ENCODE measurements around the gene MMS19. TPM values are rescaled to one million over a fixed set of nuclear protein-coding genes. Genes with fewer than 3 reads are reported as not detected.

The MMS19 gene
- total RNA-seq, 2 donors from 2014 or later, result 44.6 to 60.0 TPM

GRCh38 chr10:97463363-97464132, 34.7 kb downstream of the MMS19 start:
- peak overlapping the region in 2 of 4 donors; percentile 7 to 21 for H3K27ac ChIP-seq
- H3K27me3 ChIP-seq, result no peaks in the 10 kb centered on the region
- TF ChIP-seq POLR2A (IDR thresholded peaks at IDR 0.05), result no peak
- TF ChIP-seq CTCF (IDR thresholded peaks at IDR 0.05), result peak; percentile 69 to 93 (median 90)
- no peak overlapping the region for H3K4me3 ChIP-seq
- peaks cover 5 to 53% of the 10 kb centered on the region in 2 donors for H3K36me3 ChIP-seq (replicated peaks in 1 of 2; ENCODE audit: insufficient read depth in 1 of 2, low read depth in 2 of 2)
- no peaks in the 10 kb centered on the region for H3K9me3 ChIP-seq
- WGBS, 2 donors, result 67 to 68% methylated on average over 4 of the region's 4 CpGs
- peaks cover 8% of the 10 kb centered on the region for H3K4me1 ChIP-seq
- ATAC-seq (peak; percentile 92), DNase-seq (peak; percentile 62 to 78 (median 68))
- intact Hi-C loops (cut with DNase I), result no loop called here

GRCh38 chr10:97462309-97462708, 35.9 kb downstream of the MMS19 start:
- intact Hi-C loops (cut with DNase I), result no loop called here
- Histone ChIP-seq H3K27ac (no peak overlapping the region), H3K9me3 (no peaks in the 10 kb centered on the region), H3K27me3 (no peaks in the 10 kb centered on the region), H3K4me3 (no peak overlapping the region), H3K4me1 (peaks cover 8% of the 10 kb centered on the region), H3K36me3 (replicated peaks in 1 of 2; ENCODE audit: insufficient read depth in 1 of 2, low read depth in 2 of 2) (peaks cover 5 to 55% of the 10 kb centered on the region in 2 donors)
- no peak for ATAC-seq
- 83 to 85% methylated on average over 2 of the region's 2 CpGs for WGBS, 2 donors
- no peak for DNase-seq
- TF ChIP-seq CTCF (IDR thresholded peaks at IDR 0.05) (no peak), POLR2A (IDR thresholded peaks at IDR 0.05) (no peak)

- 81 to 86% methylated on average over 4 to 7 of the region's 7 CpGs for whole genome bisulfite sequencing, 2 donors
- ATAC-seq (no peak), DNase-seq (no peak)
- Histone ChIP-seq H3K9me3 (no peaks in the 10 kb centered on the region), H3K27me3 (no peaks in the 10 kb centered on the region), H3K36me3 (replicated peaks in 1 of 2; ENCODE audit: insufficient read depth in 1 of 2, low read depth in 2 of 2) (peaks cover 5 to 48% of the 10 kb centered on the region in 2 donors), H3K4me3 (no peak overlapping the region), H3K27ac (no peak overlapping the region), H3K4me1 (peaks cover 12% of the 10 kb centered on the region)
- intact Hi-C loops (cut with DNase I), result no loop called here
- no peak for TF ChIP-seq POLR2A (IDR thresholded peaks at IDR 0.05)
- TF ChIP-seq CTCF (IDR thresholded peaks at IDR 0.05), result no peak
Measured at GRCh38 chr10:97459933-97460332, 38.3 kb downstream of the MMS19 start.

GRCh38 chr10:97459111-97459510, 39.1 kb downstream of the MMS19 start:
- no peak overlapping the region for H3K27ac ChIP-seq
- H3K9me3 ChIP-seq, result no peaks in the 10 kb centered on the region
- no peak for ATAC-seq
- H3K27me3 ChIP-seq, result no peaks in the 10 kb centered on the region
- intact Hi-C loops (cut with DNase I), result no loop called here
- TF ChIP-seq CTCF (IDR thresholded peaks at IDR 0.05) (no peak), POLR2A (IDR thresholded peaks at IDR 0.05) (no peak)
- peaks cover 15% of the 10 kb centered on the region for H3K4me1 ChIP-seq
- H3K36me3 ChIP-seq (replicated peaks in 1 of 2; ENCODE audit: insufficient read depth in 1 of 2, low read depth in 2 of 2), result peaks cover 5 to 48% of the 10 kb centered on the region in 2 donors
- 86 to 97% methylated on average over 5 to 7 of the region's 7 CpGs for WGBS, 2 donors
- DNase-seq, result no peak
- H3K4me3 ChIP-seq, result no peak overlapping the region

- no peak for ATAC-seq
- WGBS, 2 donors, result 78 to 100% methylated on average over 1 to 3 of the region's 3 CpGs
- intact Hi-C loops (cut with DNase I), result no loop called here
Measured at GRCh38 chr10:97456686-97457065, 41.5 kb downstream of the MMS19 start.

More at GRCh38 chr10:97456686-97457065, 41.5 kb downstream of the MMS19 start:
- H3K4me3 ChIP-seq, result no peak overlapping the region
- no peak overlapping the region for H3K27ac ChIP-seq
- no peaks in the 10 kb centered on the region for H3K9me3 ChIP-seq
- peaks cover 10% of the 10 kb centered on the region for H3K4me1 ChIP-seq
- H3K27me3 ChIP-seq, result no peaks in the 10 kb centered on the region
- TF ChIP-seq POLR2A (IDR thresholded peaks at IDR 0.05) (no peak), CTCF (IDR thresholded peaks at IDR 0.05) (no peak)
- no peak for DNase-seq
- H3K36me3 ChIP-seq (replicated peaks in 1 of 2; ENCODE audit: insufficient read depth in 1 of 2, low read depth in 2 of 2), result peaks cover 5 to 38% of the 10 kb centered on the region in 2 donors
